ENCODE data around the gene SRGAP2C.
"Not testable (repeated sequence)": the region's sequence is repeated elsewhere in the genome, so short reads cannot be mapped to it uniquely, and the experiment has no call there.

SRGAP2C gene

DNA sequence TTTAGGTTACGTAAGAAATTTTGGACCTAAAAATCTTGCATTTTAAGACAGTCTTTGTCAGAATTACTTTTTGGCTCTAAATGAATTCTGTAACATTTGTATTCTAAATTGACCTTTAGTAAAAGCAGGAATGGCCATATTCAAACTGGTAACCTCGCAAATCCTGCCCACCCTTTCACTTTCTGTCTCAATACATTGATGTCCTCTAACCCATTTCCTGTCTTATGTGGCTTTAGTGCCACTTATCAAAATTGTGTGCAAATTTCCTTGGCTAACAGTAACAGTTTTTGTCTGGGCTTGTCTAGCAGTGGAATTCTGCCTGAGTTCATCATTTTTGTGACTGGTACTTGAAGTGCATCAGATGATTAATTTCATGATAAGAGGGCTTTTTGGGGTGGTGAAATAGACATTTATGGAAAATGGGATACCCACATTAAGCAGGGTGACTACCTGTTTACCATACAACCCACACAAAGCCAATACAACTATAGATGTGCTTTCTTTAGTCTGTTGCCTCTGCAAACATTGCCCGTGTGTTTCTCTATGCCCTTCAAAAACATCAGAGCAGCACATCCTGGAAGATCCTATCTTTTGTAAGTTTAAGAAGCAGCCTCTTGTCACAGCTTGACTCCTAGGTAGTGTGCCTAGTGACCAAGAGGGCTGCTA, 205.3 kb downstream of the SRGAP2C start:
- not testable (repeated sequence) for DNase-seq

DNA sequence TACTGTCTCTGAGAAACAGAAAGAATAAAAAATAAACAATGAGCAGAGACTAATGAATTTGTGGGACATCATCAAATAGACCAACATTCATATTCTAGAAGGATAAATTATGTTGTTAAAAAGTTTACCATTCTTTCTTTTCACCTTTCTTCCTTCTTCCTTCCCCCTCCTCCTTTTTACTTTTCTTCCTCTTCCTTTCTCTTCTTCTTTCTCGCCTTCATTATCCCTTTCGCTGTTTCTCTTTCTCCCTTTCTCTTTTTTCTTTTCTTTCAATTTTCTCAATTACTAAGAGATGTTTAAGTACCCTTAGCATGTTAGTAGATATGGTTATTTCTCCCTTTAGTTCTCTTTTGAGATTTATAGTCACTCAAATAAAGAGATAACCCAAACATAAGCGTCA, 207.4 kb downstream of the SRGAP2C start:
- DNase-seq = not testable (repeated sequence)

DNA sequence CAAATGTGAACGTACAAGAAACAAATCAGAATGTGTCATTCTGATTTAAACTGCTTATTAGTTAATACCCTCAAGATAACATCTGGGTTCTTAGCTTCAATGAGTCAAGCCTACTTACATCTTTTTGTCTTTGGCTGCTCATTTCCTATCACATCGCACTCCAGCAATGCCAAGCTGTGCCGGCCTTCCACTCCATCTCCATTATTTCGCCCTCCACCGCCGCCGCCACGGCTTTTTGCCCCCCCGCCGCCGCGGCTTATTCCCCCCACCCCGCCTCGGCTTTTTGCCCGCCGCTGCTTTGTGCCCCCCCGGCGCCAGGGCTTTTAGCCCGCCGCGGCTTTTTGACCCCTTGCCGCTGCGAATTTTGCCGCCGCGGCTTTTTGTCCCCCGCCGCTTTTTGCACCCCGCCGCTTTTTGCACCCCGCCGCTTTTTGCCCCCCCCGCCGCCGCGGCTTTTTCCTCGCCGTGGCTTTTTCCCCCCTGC, 211.0 kb downstream of the SRGAP2C start:
- peak; percentile 38 for DNase-seq

DNA sequence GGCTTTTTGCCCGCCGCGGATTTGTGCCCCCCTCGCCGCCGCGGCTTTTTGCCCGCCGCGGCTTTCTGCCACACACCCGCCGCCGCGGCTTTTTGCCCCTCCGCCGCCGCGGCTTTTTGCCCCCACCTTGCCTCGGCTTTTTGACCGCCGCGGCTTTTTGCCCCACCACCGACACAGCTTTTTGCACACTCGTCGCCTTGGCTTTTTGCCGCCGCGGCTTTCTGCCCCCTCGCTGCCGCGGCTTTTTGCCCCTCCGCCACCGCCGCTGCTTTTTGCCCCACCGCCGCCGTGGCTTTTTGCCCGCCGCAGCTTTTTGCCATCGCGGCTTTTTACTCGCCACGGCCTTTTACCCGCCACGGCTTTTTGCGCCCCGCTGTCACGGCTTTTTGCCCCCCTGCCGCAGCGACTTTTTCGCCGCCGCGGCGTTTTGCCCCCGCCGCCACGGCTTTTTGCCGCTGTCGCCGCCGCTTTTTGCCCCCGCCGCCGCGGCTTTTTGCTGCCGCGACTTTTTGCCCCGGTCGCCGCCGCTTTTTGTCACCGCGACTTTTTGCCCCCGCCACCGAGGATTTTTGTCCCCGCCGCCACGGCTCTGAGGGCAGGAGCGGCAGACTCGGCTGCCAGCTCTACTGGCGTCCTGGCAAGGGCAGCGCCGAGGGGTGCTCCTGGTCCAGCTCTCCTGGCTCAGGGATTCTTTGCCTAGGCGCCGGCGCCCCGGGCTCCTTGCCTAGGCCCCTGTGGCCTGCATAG, 211.7 kb downstream of the SRGAP2C start:
- peak; percentile 16 for DNase-seq

GRCh38 chr1:121397101-121397500, 212.3 kb downstream of the SRGAP2C start:
- not testable (repeated sequence) for DNase-seq

- DNase-seq = not testable (repeated sequence)
Measured at GRCh38 chr1:121399193-121399592, 214.4 kb downstream of the SRGAP2C start.

GRCh38 chr1:121400108-121400507, 215.3 kb downstream of the SRGAP2C start:
- DNase-seq = not testable (repeated sequence)

DNA sequence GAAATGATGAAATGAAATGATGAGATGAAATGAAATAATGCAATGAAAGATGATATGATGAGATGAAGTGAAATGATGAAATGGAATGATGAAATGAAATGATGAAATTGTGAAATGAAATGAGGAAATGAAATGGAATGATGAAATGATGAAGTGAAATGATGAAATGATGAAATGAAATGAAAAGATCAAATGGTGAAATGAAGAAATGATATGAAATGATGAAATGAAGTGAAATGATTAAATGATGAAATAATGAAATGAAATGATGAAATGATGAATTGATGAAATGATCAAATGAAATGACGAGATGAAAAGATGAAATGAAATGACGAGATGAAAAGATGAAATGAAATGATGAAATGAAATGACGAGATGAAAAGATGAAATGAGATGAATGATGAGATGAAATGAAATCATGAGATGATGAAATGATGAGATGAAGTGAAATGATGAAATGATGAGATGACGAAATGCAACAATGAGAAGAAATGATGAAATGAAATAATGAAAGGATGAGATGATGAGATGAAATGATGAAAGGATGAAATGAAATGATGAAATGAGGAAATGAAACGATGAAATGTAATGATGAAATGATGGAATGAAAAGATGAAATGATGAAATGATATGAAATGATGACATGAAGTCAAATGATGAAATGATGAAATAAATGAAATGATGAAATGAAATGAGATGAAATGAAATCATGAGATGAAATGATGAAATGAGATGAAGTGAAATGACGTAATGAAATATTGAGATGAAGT, 216.0 kb downstream of the SRGAP2C start:
- DNase-seq = not testable (repeated sequence)

- DNase-seq = not testable (repeated sequence)
Measured at GRCh38 chr1:121401375-121401955, 216.7 kb downstream of the SRGAP2C start.

DNA sequence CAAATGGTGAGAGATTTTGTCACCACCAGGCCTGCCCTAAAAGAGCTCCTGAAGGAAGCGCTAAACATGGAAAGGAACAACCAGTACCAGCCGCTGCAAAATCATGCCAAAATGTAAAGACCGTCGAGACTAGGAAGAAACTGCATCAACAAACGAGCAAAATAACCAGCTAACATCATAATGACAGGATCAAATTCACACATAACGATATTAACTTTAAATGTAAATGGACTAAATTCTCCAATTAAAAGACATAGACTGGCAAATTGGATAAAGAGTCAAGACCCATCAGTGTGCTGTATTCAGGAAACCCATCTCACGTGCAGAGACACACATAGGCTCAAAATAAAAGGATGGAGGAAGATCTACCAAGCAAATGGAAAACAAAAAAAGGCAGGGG, 218.5 kb downstream of the SRGAP2C start:
- DNase-seq = not testable (repeated sequence)

DNA sequence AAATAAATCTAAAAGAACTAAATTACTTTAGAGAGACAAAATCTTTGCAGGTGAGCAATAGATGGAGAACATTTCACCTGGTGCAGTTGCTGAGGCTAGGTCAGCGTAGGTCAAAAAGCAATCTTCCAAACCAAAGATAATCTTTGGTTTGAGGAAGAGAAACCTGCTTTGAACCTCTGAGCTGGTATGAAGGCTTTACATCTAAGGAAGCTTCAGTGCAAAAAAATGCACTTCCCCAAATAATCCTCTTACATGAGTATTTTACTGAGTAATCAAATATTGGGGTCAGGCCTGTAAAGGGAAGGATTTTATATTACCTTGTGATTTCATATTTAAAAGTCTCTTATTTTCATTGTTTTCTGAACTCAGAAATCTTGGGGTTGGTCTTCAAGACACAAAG, 223.6 kb downstream of the SRGAP2C start:
- no peak for DNase-seq

DNA sequence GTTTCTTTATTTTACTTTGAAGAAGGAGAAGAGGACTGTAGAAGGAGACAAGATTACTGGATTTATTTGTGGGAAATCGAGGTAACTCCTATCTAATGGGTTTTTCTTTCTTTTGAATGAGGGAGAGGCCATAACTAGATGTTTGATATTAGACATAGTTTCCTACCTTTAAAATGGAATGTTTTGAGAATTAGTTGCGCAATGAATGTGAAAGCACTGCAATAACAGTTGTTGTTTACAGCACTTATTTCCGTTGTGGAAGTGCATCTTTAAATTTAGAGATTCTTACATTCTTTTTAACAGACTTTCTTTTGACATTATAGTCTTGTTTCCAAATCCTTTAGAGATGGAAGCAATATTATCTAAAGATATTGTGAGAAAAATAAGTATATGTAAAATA, 229.0 kb downstream of the SRGAP2C start:
- DNase-seq = no peak

- no peak for DNase-seq
Measured at GRCh38 chr1:121414905-121415304, 230.1 kb downstream of the SRGAP2C start.

DNA sequence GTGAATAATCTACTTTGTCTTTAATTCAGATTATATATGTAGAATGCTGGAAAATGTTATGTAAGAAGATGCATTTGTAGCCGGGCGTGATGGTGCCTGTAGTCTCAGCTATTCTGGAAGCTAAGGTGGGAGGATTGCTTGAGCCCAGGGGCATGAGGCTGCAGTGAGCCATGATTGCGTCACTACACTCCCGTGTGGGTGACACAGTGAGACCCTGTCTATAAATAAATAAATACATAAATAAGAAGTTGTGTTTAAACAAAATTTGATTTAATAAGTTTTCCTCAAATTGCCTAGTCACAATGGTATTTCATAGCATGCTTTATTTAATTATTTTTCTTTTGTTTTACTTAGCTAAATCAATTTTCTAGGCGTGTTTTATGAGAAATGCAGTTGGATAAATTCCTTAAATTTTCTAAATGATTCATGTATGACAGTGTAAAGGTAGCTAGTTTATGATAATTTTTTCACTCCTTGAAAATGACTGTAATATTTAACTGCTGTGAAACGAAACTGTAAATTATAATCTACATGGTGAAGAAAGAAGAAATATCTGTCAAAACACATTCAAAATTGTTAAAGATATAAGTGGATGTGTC, 232.6 kb downstream of the SRGAP2C start:
- no peak for DNase-seq

GRCh38 chr1:121418369-121419049, 233.7 kb downstream of the SRGAP2C start:
- DNase-seq = peak; percentile 0

DNA sequence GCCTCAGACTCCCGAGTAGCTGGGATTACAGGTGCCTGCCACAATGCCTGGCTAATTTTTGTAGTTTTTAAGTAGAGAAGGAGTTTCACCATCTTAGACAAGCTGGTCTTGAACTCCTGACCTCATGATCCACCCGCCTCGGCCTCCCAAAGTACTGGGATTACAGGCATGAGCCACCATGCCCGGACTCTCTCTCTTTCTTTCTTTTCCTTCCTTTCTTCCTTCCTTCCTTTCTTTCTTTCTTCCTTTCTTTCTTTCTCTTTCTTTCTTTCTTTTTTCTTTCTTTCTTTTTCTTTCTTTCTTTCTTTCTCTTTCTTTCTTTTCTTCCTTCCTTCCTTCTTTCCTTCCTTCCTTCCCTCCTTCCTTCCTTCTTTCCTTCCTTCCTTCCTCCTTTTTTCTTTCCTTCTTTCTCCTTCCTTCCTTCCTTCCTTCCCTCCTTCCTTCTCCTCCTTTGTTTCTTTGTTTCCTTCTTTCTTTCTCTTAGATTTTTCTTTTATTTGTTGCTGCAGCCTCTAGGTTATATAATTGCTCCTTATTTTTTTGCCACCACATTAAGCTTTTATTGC, 234.4 kb downstream of the SRGAP2C start:
- not testable (repeated sequence) for DNase-seq

GRCh38 chr1:121421490-121421889, 236.7 kb downstream of the SRGAP2C start:
- not testable (repeated sequence) for DNase-seq

- DNase-seq = not testable (repeated sequence)
Measured at GRCh38 chr1:121423956-121424355, 239.2 kb downstream of the SRGAP2C start.

GRCh38 chr1:121433517-121433916, 248.7 kb downstream of the SRGAP2C start:
- DNase-seq = not testable (repeated sequence)

- DNase-seq = not testable (repeated sequence)
Measured at GRCh38 chr1:121438862-121439261, 254.1 kb downstream of the SRGAP2C start.

GRCh38 chr1:121440993-121441392, 256.2 kb downstream of the SRGAP2C start:
- no peak for DNase-seq

Measured in NCI-H69 (cell line).